Measurements from ENCODE around the gene DCAF8. TPM values are rescaled to one million over a fixed set of nuclear protein-coding genes. Genes with fewer than 3 reads are reported as not detected.

Gene DCAF8
- total RNA-seq, 2 experiments from 2014 or later: 115 to 117 TPM

DNA sequence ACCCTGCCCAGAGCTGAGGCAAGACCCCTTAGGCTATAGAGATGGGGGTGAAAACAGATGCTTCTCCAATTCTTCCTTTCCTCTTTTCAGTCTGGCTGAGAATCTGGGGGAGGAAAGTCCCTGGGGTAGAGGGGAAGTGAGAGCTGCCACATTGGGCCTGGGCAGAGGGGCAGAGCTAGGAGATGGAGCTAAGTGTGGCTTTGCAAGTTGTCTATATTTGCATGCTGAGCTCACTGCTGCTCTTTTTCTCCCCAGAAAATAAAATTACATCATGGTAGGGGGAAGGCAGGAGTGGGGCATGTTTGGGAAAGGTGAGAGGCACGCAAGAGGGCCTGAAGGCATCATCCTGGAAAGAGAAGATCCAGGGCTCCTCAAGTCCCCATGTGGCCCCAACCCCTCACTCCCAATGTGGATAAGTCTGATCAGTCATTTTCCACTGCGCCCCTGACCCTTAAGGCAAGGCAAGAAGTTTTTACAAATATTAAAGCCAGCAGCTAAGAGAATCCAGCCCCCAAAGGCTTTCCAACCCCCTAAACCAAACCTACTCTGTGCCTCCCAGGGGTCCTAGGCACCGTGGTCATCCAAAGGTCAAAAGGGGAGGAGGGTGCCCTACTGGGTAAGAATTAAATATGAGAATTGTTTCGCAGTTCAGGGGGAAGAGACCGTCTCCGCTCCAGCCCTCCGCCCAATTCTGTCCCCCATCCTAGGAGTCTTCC lies 57.7 kb downstream of the DCAF8 start:
- H3K27ac Mint-ChIP-seq: peak overlapping the region; percentile 61
- H3K9me3 Mint-ChIP-seq (ENCODE audit: low read depth): no peaks in the 10 kb centered on the region
- no peak for DNase-seq
- H3K27me3 Mint-ChIP-seq: peaks cover 2% of the 10 kb centered on the region
- no peak for ATAC-seq
- peak overlapping the region; percentile 77 for H3K4me3 Mint-ChIP-seq
- CTCF ChIA-PET: interaction anchor here (0.8 to 8.8 kb wide), 6 partner anchors 9 to 87 kb away, joined by 3 to 47 read pairs (median 4); no protein-coding TSS in a partner anchor
- H3K4me1 Mint-ChIP-seq: peaks cover 29% of the 10 kb centered on the region
- H3K36me3 Mint-ChIP-seq: peaks cover 5% of the 10 kb centered on the region

DNA sequence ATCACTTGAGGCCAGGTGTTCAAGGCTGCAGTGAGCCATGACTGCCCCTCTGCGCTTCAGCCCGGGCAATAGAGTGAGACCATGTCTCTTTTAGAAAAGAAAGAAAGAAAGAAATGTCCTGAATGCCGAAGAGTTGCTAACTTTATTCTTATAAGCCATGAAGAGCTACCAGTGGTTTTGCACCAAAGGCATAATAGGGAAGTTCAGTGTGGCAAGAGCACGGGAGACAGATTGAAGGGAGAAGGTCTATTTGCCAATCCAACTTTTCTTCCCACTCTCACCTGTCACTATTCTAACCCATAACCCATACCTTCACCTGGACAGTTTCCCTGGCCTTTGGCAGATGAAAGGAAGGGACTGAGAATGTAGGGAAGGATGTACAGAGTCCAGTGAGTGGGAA lies 61.6 kb downstream of the DCAF8 start:
- CTCF ChIA-PET: interaction anchor here (8.8 kb wide), 1 partner anchor 91 kb away, joined by 47 read pairs; no protein-coding TSS in a partner anchor

DNA sequence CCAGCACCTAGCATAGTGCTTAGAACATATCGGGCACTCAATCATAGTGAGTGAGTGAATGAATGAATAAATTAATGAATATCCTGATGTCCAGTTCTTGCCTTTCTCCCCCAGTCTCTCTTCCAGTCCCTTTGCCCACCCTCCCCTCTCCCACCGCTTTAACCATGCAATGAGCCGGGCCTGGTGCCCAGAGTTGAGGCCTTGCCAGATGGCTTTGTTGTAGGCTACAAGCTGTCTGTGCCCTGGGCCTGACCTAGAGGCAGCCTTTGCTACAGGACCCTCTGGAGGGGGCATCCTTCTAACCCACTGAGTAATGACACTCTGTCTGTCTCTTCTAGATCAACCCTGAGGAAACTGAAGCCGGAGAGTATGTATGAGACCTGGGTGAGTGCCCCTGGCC lies 65.1 kb downstream of the DCAF8 start:
- no peaks in the 10 kb centered on the region for H3K4me1 Mint-ChIP-seq
- no peak overlapping the region for H3K27ac Mint-ChIP-seq
- peaks cover 2% of the 10 kb centered on the region for H3K27me3 Mint-ChIP-seq
- no peak overlapping the region for H3K4me3 Mint-ChIP-seq
- CTCF ChIA-PET: interaction anchor here (1.0 to 2.7 kb wide), 2 partner anchors 55 to 95 kb away, joined by 3 to 19 read pairs; no protein-coding TSS in a partner anchor
- no peak for DNase-seq
- ATAC-seq: no peak
- H3K9me3 Mint-ChIP-seq (ENCODE audit: low read depth): no peaks in the 10 kb centered on the region
- H3K36me3 Mint-ChIP-seq: no peaks in the 10 kb centered on the region

More for the DNA sequence above, 61.6 kb downstream of the DCAF8 start:
- Mint-ChIP-seq H3K27me3 (peaks cover 2% of the 10 kb centered on the region), H3K27ac (no peak overlapping the region), H3K9me3 (ENCODE audit: low read depth) (no peaks in the 10 kb centered on the region), H3K36me3 (no peaks in the 10 kb centered on the region), H3K4me1 (peaks cover 10% of the 10 kb centered on the region), H3K4me3 (no peak overlapping the region)
- no peak for DNase-seq
- no peak for ATAC-seq

DNA sequence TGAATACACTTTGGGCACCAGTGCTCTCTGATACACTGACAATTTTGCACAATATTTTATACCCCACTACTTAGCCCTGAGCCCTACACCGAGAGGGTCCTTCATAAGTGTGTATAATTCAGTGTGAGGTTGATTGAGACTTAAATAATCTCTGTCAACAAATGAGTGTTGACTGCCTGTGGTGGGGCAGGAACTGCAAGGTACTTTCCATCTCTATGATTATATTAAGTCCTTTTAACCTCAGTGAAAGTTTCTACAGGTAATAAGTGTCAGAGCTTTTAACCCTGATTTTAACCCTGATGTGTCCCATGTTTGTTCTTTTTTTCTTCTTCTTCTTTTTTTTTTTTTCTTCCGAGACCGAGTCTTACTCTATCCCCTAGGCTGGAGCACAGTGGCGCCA lies 66.2 kb downstream of the DCAF8 start:
- no peak overlapping the region for H3K4me3 Mint-ChIP-seq
- H3K9me3 Mint-ChIP-seq (ENCODE audit: low read depth): no peaks in the 10 kb centered on the region
- peaks cover 2% of the 10 kb centered on the region for H3K27me3 Mint-ChIP-seq
- no peak for ATAC-seq
- DNase-seq: no peak
- H3K27ac Mint-ChIP-seq: no peak overlapping the region
- H3K36me3 Mint-ChIP-seq: no peaks in the 10 kb centered on the region
- CTCF ChIA-PET: interaction anchor here (1.3 to 2.7 kb wide), 5 partner anchors 9 to 96 kb away, joined by 3 to 19 read pairs (median 3); partner anchors contain the start of gene PEA15
- no peaks in the 10 kb centered on the region for H3K4me1 Mint-ChIP-seq

DNA sequence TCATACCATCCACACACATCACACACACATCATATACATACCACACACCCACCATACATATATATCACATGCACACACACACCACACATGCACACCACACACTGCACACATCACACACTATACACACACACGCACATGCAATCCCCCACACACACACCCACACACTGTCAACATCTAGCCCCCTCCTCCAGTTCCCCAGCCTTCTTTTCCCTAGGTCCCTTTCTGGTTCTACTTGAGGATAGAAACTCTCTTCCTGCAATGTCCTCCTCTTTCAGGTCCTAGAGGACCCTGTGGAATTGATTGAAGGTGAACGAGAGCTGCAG lies 67.7 kb downstream of the DCAF8 start:
- Mint-ChIP-seq H3K4me1 (no peaks in the 10 kb centered on the region), H3K4me3 (no peak overlapping the region), H3K36me3 (no peaks in the 10 kb centered on the region), H3K27ac (no peak overlapping the region), H3K9me3 (ENCODE audit: low read depth) (no peaks in the 10 kb centered on the region), H3K27me3 (peaks cover under 1% of the 10 kb centered on the region)
- DNase-seq: no peak
- no peak for ATAC-seq
- CTCF ChIA-PET: interaction anchor here (1.2 to 2.7 kb wide), 4 partner anchors 11 to 97 kb away, joined by 3 to 19 read pairs (median 4); partner anchors contain the start of gene PEA15

DNA sequence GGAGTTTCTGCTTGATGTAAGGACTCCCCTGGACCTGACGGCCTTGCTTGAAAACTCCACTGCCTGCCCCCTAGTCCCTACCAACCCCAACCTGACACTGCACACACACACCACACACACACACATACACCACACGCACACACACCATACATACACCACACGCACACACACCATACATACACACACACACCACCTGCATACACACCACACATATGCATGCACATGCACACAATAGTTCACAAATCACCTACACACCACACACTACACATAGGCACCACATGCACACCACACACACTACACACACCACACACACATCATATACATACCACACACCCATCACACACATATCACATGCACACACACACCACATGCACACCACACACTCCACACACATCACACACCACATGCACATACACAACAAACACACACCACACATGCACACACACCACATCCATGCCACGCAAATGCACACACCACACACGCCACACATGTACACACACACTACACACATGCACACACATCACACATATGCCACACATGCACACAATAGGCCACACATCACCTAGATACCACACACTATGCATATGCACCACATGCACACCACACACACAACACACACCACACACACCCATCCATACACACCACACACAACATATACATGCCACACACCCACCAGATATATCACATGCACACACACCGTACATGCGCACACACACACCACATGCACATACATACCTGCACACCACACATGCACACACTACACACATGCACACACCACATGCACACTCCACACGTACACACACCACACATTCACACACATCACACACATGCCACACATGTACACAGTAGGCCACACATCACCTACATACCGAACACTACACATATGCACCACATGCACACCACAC lies 68.3 kb downstream of the DCAF8 start:
- Mint-ChIP-seq H3K4me1 (no peaks in the 10 kb centered on the region), H3K9me3 (ENCODE audit: low read depth) (no peaks in the 10 kb centered on the region), H3K36me3 (no peaks in the 10 kb centered on the region), H3K4me3 (no peak overlapping the region), H3K27ac (no peak overlapping the region), H3K27me3 (no peaks in the 10 kb centered on the region)
- ATAC-seq (no peak), DNase-seq (no peak)
- CTCF ChIA-PET: interaction anchor here (0.6 to 5.8 kb wide), 32 partner anchors 9 to 177 kb away, joined by 3 to 64 read pairs (median 4); partner anchors contain the start of genes KCNJ10 and PEX19

DNA sequence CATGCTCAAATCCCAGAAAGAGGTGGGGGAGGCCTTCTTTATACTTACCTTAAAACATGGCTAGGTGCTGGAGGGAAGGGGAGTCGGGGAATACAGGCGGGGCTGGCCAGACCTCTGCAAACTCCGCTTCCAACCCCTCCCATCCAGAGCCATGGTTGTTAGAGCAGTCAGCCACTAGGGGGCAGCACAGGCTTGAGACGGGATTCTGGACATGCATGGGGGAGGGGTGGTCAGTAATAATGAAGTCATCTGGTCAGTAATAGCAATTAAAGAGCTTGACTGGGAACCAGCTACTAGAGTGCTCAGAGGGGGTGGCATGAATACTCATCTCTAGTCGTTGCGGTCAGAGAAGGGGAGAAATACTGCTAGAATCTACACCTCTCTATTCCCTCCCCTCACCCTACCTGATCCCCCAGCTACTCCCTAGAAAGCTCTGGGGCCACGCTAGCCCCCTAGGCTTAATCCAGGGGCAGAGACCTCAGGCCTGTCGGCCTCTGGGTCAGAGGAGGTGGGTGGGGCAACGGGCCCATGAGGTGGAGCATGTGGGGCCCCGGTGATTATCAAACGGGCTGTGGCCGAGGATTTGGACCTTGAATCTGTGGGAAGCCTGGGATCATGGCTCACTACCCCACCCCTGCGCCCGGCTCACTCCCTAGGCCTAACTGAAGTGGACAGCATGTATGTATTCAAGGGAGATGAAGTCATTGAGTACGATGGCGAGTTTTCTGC lies 69.1 kb downstream of the DCAF8 start:
- no peak overlapping the region for H3K27ac Mint-ChIP-seq
- CTCF ChIA-PET: interaction anchor here (0.6 to 5.8 kb wide), 32 partner anchors 10 to 178 kb away, joined by 3 to 64 read pairs (median 4); partner anchors contain the start of genes KCNJ10 and PEX19
- no peaks in the 10 kb centered on the region for H3K36me3 Mint-ChIP-seq
- ATAC-seq: peak; percentile 73
- peak; percentile 84 for DNase-seq
- no peaks in the 10 kb centered on the region for H3K4me1 Mint-ChIP-seq
- H3K9me3 Mint-ChIP-seq (ENCODE audit: low read depth): no peaks in the 10 kb centered on the region
- H3K27me3 Mint-ChIP-seq: no peaks in the 10 kb centered on the region
- H3K4me3 Mint-ChIP-seq: no peak overlapping the region

DNA sequence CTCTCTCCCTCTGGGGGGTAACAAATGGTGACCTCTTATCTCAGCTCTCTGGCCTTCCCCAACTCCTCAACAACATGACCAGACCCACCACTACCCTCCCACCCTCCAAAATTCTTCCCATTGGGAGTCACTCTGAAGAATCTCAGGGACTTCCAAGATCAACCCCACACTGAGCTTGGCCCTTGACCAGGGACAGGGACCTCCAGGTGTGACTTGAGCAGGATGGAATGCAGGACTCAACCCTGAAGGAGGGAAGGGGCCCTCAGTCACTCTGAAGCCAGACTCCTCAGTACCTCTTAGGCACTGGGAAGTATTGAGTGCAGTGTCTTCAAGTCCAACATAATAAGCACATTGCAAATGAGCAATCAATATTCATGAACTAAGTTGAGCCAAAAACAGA lies 70.1 kb downstream of the DCAF8 start:
- H3K9me3 Mint-ChIP-seq (ENCODE audit: low read depth): no peaks in the 10 kb centered on the region
- no peak overlapping the region for H3K4me3 Mint-ChIP-seq
- ATAC-seq: no peak
- no peaks in the 10 kb centered on the region for H3K36me3 Mint-ChIP-seq
- H3K27ac Mint-ChIP-seq: no peak overlapping the region
- H3K27me3 Mint-ChIP-seq: no peaks in the 10 kb centered on the region
- H3K4me1 Mint-ChIP-seq: no peaks in the 10 kb centered on the region
- CTCF ChIA-PET: interaction anchor here (1.0 to 5.8 kb wide), 13 partner anchors 18 to 185 kb away, joined by 3 to 64 read pairs (median 6); partner anchors contain the start of gene PEX19
- DNase-seq: no peak

DNA sequence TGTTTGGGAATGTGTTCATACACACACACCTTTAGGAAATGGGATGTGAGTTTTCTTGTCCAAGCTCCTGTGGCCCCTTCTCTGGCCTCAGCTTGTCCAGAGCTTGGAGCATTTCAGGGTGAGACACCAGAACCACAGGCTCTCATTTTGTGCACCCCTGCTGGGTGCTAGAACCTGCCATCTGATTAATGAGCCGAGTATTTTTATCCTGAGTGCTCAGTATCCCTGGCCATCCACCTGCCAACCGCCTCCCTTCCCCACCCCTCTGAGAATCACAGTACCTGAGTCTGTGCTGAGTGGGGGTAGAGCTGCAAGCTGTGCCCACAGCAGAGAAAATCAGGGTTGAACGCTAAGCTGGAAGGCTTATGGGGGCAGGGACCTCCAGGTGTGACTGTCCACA lies 70.6 kb downstream of the DCAF8 start:
- Mint-ChIP-seq H3K27ac (no peak overlapping the region), H3K4me1 (no peaks in the 10 kb centered on the region), H3K36me3 (no peaks in the 10 kb centered on the region), H3K27me3 (no peaks in the 10 kb centered on the region), H3K4me3 (no peak overlapping the region), H3K9me3 (ENCODE audit: low read depth) (no peaks in the 10 kb centered on the region)
- DNase-seq (no peak), ATAC-seq (no peak)
- CTCF ChIA-PET: interaction anchor here (1.0 to 5.8 kb wide), 12 partner anchors 22 to 185 kb away, joined by 3 to 64 read pairs (median 4); partner anchors contain the start of gene PEX19

DNA sequence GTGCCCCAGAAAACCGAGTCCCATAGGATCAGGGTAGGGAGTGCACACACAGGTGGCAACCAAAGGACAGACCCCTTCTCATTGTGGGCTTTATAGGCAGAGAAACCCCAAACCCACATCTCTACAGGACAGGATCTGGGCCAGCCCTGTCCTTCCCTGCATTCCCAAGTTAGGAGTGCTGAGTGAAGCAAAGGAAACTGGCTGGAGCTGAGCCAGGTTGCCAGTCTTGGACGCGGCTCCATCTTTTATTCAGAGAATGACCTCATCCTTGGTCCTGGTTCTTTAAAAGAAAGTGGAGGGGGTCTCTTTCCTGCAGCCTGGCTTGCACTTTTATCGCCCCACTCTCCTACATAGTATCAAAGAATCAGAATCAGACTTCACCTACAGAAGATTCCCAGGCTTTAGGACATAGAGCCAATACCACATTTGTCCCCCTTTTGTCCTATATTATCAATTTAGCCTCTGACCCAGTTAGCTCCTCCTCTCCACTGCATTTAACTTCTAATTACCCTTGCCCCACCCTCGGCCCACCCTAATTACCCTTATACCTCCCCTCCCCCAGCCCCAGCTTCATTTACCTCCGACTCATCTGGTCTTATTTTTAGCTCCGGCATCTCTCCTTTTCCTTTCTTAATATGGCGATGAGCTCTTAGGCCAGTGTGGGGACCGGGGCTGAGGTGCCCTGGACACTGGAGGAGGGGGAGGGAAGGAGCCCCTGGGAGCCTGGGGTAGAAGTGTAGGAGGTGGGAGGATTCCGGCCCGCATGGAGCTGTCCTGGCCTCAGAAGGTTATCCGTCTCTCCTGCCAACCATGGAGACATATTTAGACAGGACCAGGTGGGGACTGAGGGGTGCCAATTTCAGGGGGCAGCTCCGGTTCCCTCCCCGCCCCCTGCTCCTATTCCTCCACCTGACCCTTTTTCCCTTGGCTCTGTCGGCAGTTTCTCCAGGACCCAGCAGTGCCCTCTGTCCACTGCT lies 72.4 kb downstream of the DCAF8 start, which contains the start of gene CASQ1:
TSS of gene CASQ1 (plus strand) at position 927 of the 977 bp plus-strand sequence. CDS start 177 bp downstream, outside the sequence.
- no peaks in the 10 kb centered on the region for H3K9me3 Mint-ChIP-seq (ENCODE audit: low read depth)
- DNase-seq (no peak), ATAC-seq (no peak)
- H3K27me3 Mint-ChIP-seq: peaks cover 3% of the 10 kb centered on the region
- no peaks in the 10 kb centered on the region for H3K36me3 Mint-ChIP-seq
- no peak within 1 kb of the TSS for H3K27ac Mint-ChIP-seq
- H3K4me3 Mint-ChIP-seq: no peak within 1 kb of the TSS
- CTCF ChIA-PET: interaction anchor here (1.1 to 5.8 kb wide), 6 partner anchors 20 to 102 kb away, joined by 3 to 64 read pairs (median 4); no protein-coding TSS in a partner anchor
- H3K4me1 Mint-ChIP-seq: no peaks in the 10 kb centered on the region

DNA sequence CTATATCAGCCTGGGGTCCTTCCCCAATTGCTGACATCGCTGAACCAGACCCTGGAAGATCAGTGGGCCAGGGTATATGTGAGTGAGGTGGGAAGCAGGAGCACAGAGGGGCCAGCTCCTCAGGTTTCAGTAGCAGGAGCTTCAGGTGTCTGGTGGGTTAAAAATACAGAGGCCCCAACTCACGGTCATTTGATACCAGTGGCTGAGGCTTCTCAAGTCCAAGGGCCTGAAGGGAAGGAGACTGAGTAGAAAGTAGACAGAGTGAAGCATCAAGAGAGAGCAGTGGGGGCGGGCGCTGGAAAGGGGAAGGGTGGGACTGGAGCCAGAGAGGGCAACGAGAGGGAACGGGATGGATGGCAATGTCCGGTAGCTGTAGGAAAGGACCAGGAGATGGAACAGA lies 74.0 kb downstream of the DCAF8 start:
- CTCF ChIA-PET: interaction anchor here (0.9 to 5.8 kb wide), 5 partner anchors 65 to 188 kb away, joined by 3 to 64 read pairs (median 4); no protein-coding TSS in a partner anchor
- H3K36me3 Mint-ChIP-seq: no peaks in the 10 kb centered on the region
- no peaks in the 10 kb centered on the region for H3K9me3 Mint-ChIP-seq (ENCODE audit: low read depth)
- no peak for DNase-seq
- no peak overlapping the region for H3K4me3 Mint-ChIP-seq
- H3K27me3 Mint-ChIP-seq: peaks cover 3% of the 10 kb centered on the region
- H3K4me1 Mint-ChIP-seq: no peaks in the 10 kb centered on the region
- no peak overlapping the region for H3K27ac Mint-ChIP-seq
- no peak for ATAC-seq

DNA sequence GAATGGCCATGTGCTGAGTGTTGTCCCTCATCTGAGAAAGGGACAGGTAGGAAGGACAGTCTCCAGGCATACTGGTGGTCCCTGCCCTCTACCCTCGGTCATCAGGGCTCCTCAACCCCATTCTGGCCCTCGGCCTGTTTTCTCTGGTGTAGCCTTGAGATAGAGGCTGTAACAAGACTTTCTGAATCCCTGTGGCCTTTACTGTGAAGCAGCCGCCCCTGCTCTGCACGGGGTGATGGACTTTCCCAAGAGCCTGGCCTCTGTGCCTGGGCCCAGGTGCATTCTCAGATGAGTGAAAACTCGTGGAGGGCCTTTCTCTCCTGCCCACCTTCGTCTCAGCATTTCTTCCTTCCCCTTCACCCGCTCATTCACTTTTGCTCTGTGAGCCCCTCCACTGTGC lies 74.9 kb downstream of the DCAF8 start:
- Mint-ChIP-seq H3K4me3 (no peak overlapping the region), H3K36me3 (no peaks in the 10 kb centered on the region), H3K27ac (no peak overlapping the region), H3K27me3 (peaks cover 7% of the 10 kb centered on the region), H3K9me3 (ENCODE audit: low read depth) (no peaks in the 10 kb centered on the region), H3K4me1 (no peaks in the 10 kb centered on the region)
- CTCF ChIA-PET: interaction anchor here (0.8 to 1.1 kb wide), 2 partner anchors 100 to 189 kb away, joined by 3 to 4 read pairs; no protein-coding TSS in a partner anchor
- DNase-seq (no peak), ATAC-seq (no peak)
